Testis (tissue), 3 donors: Measurements from ENCODE around the gene MEF2C. TPM values are rescaled to one million over a fixed set of nuclear protein-coding genes. Genes with fewer than 3 reads are reported as not detected.

ENCODE experiments used
- DNase-seq: peaks from one replicate; pipeline ENCODE4 v3.0.0-alpha.2; 2019
- H3K27ac ChIP-seq, 2 donors: fragments of 200-600 bp; sonication (generic); one replicate each; pipeline ENCODE4 v1.5.1; 2019
- H3K27me3 ChIP-seq: fragments of 200-600 bp; sonication (generic); one replicate; pipeline ENCODE4 v1.5.1; 2019
- H3K36me3 ChIP-seq: fragments of 200-600 bp; sonication (generic); one replicate; pipeline ENCODE4 v1.5.1; 2017; ENCODE audit warnings: low read depth; ENCODE audit errors: missing control alignments
- H3K4me1 ChIP-seq: fragments of 200-600 bp; sonication (generic); one replicate; pipeline ENCODE4 v1.5.1; 2019
- H3K4me3 ChIP-seq, 2 donors: fragments of 200-600 bp; sonication (generic); one replicate each; pipeline ENCODE4 v1.5.1; 2017 to 2019
- H3K9me3 ChIP-seq: fragments of 200-600 bp; sonication (generic); one replicate; pipeline ENCODE4 v1.5.1; 2017
- POLR2A ChIP-seq: fragments of 450-650 bp; IDR thresholded peaks from one replicate; pipeline ENCODE4 v1.6.1; 2017; ENCODE audit warnings: antibody characterized with exemption, mild to moderate bottlenecking, moderate library complexity
- WGBS, 2 donors: methylation state at CpG; one replicate each; pipeline ENCODE4 v1.1.5; 2018; 5-methylcytosine and 5-hydroxymethylcytosine counted together
- intact Hi-C: fragments of 100-400 bp; cut with DNase I; formaldehyde crosslinking; loops from one replicate; pipeline ENCODE4 v1.15.1; 2023; ENCODE audit warnings: low total_unique reads
- polyA plus RNA-seq: library from polyadenylated mRNA; stranded (reverse); fragments of 350-450 nt; fragmentation: Illumina TruSeq; extraction: RNeasy Lipid Tissue Mini Kit (QIAGEN cat#74804); gene quantifications from one replicate; pipeline ENCODE4 v1.2.3, GENCODE V29; 2014; ENCODE audit warnings: low read depth, low replicate concordance; ENCODE audit not compliant: insufficient read depth
- total RNA-seq, 2 donors: library from RNA; depleted of rRNA; stranded (reverse); fragments of >200 nt; gene quantifications; one replicate each; pipeline ENCODE4 v1.2.3, GENCODE V29; 2016
- TF ChIP-seq, protein P1 (sequence below), 3 experiments: fragments of 450-650 bp in 2 of 3; fragments of 200-600 bp in 1 of 3; sonication (generic) in 1 of 3; IDR thresholded peaks; one replicate each; pipeline ENCODE4 v1.5.1; 2016 to 2019; ENCODE audit warnings: antibody characterized with exemption in 3 of 3, mild to moderate bottlenecking in 2 of 3, moderate library complexity in 1 of 3

MEF2C gene
- total and polyA plus RNA-seq, 3 donors from 2014 or later: 18.3 to 53.1 (median 19.9) TPM

- 89 to 91% methylated on average over 2 of the region's 2 CpGs for WGBS, 2 donors
- intact Hi-C loops: no loop called here
- no peaks in the 10 kb centered on the region for H3K27me3 ChIP-seq
These were observed 16.2 kb upstream of the MEF2C start for GRCh38 chr5:88899096-88899737.

DNA sequence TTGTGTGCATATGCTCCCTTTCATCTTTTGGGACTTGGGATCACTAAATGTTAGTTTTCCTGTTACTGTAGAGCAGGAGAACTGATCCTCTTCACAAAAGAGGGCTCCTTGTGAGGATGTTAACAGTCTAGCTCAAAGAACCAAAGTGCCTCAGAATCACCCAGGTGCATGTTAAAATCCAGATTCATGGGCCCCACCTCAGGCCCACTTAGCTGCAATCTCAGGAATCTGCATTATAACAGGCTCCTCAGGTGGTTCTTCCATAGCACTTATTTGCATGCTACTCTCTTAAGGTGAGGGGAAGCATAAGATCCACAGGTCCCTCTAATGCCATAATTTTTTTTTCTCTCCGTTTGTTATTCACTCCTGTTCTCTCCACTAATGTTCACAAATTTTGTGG, 14.8 kb upstream of the MEF2C start:
- no peak for DNase-seq
- H3K9me3 ChIP-seq: no peaks in the 10 kb centered on the region

More at GRCh38 chr5:88899096-88899737, 16.2 kb upstream of the MEF2C start:
- Histone ChIP-seq H3K9me3 (no peaks in the 10 kb centered on the region), H3K27ac (no peak overlapping the region), H3K4me1 (no peaks in the 10 kb centered on the region), H3K4me3 (no peak overlapping the region), H3K36me3 (no peaks in the 10 kb centered on the region)
- no peak for DNase-seq
- TF ChIP-seq POLR2A: no peak
- TF ChIP-seq, protein P1, sequence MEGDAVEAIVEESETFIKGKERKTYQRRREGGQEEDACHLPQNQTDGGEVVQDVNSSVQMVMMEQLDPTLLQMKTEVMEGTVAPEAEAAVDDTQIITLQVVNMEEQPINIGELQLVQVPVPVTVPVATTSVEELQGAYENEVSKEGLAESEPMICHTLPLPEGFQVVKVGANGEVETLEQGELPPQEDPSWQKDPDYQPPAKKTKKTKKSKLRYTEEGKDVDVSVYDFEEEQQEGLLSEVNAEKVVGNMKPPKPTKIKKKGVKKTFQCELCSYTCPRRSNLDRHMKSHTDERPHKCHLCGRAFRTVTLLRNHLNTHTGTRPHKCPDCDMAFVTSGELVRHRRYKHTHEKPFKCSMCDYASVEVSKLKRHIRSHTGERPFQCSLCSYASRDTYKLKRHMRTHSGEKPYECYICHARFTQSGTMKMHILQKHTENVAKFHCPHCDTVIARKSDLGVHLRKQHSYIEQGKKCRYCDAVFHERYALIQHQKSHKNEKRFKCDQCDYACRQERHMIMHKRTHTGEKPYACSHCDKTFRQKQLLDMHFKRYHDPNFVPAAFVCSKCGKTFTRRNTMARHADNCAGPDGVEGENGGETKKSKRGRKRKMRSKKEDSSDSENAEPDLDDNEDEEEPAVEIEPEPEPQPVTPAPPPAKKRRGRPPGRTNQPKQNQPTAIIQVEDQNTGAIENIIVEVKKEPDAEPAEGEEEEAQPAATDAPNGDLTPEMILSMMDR (IDR thresholded peaks at IDR 0.05): no peak

DNA sequence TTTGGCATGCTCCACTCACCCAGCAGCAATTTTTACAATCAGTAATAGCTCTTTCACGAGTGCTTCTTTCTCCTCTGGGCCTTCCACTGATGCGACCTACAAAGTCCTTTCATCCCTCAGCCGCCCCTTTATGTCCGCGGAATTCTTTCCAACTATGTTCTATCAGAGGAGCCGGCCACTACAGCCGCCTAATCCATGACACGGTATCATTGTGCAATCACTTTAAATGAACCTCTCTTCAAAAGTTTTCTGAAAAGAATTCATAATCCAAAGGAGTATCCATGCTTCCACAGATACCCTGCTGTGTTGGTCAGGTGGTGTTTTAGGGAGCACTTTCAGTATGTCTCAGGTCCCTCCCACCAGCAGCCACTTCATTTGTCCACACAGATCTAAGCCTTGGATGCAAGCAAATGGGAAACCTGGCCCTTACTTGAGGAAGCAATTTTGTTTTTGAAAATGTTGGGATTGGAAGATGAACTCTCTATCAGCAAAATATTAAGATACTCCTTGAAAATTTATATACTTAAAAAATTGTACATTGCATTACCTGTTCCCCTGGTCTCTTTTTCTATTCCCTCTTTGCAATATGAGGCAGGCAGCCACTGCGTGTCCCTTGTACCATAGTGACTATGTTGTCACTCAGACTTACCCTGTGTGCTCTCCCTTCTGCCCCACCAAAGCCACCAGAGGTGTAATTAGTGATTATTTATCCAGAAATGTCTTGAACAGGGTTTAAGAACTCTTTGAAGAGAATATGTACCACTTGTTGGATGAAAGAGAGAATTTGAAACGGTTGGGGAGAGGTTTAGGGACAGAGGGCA, 12.9 kb upstream of the MEF2C start:
- 91% methylated on average over 10 of the region's 10 CpGs for WGBS, 2 donors
- Histone ChIP-seq H3K27me3 (no peaks in the 10 kb centered on the region), H3K4me1 (no peaks in the 10 kb centered on the region), H3K4me3 (no peak overlapping the region), H3K27ac (no peak overlapping the region), H3K9me3 (no peaks in the 10 kb centered on the region), H3K36me3 (no peaks in the 10 kb centered on the region)
- TF ChIP-seq, protein P1 (IDR thresholded peaks at IDR 0.05): no peak
- TF ChIP-seq POLR2A: no peak
- intact Hi-C loops: no loop called here
- no peak for DNase-seq

More for the DNA sequence above, 14.8 kb upstream of the MEF2C start:
- H3K27ac ChIP-seq: no peak overlapping the region
- intact Hi-C loops: no loop called here
- no peak overlapping the region for H3K4me3 ChIP-seq
- TF ChIP-seq POLR2A: no peak
- TF ChIP-seq, protein P1 (IDR thresholded peaks at IDR 0.05): no peak
- H3K4me1 ChIP-seq: no peaks in the 10 kb centered on the region
- no peaks in the 10 kb centered on the region for H3K27me3 ChIP-seq
- WGBS, 2 donors: 90 to 93% methylated on average over 1 of the region's 1 CpG
- no peaks in the 10 kb centered on the region for H3K36me3 ChIP-seq

- no peaks in the 10 kb centered on the region for H3K36me3 ChIP-seq
- no peaks in the 10 kb centered on the region for H3K9me3 ChIP-seq
- intact Hi-C loops: no loop called here
- no peaks in the 10 kb centered on the region for H3K27me3 ChIP-seq
- DNase-seq: no peak
- TF ChIP-seq POLR2A: no peak
- TF ChIP-seq, protein P1 (IDR thresholded peaks at IDR 0.05): no peak
- no peaks in the 10 kb centered on the region for H3K4me1 ChIP-seq
- WGBS, 2 donors: 94 to 97% methylated on average over 3 of the region's 3 CpGs
- H3K27ac ChIP-seq: no peak overlapping the region
- no peak overlapping the region for H3K4me3 ChIP-seq
These were observed 9.7 kb upstream of the MEF2C start for GRCh38 chr5:88892669-88893068.
